GM18909 (cell line): ENCODE results near the gene PTGES.
A peak's percentile ranks its signal among the peaks of the same experiment; 100 is the strongest.
"Not testable (repeated sequence)": the region's sequence is repeated elsewhere in the genome, so short reads cannot be mapped to it uniquely, and the experiment has no call there.

ENCODE experiments used
- ATAC-seq: cut with Tn5 transposase; IDR thresholded peaks from one replicate; pipeline ENCODE4 v1.9.1; 2021; ENCODE audit warnings: mild to moderate bottlenecking; ENCODE audit not compliant: unreplicated experiment, poor library complexity

PTGES gene

DNA sequence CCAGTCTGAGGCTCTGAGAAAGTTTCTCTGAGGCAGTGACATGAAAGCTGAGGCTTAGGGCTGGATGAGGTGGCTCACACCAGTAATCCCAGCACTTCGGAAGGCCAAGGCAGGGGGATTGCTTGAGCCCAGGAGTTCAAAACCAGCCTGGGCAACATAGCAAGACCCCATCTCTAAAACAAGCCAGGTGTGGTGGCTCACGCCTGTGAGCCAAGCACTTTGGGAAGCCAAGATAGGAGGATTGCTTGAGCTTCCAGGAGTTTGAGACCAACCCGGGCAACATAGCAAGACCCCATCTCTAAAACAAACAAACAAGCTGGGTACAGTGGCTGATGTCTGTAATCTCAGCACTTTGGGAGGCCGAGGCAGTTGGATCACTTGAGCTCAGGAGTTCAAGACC is 3.8 kb downstream of the PTGES start:
- not testable (repeated sequence) for ATAC-seq

DNA sequence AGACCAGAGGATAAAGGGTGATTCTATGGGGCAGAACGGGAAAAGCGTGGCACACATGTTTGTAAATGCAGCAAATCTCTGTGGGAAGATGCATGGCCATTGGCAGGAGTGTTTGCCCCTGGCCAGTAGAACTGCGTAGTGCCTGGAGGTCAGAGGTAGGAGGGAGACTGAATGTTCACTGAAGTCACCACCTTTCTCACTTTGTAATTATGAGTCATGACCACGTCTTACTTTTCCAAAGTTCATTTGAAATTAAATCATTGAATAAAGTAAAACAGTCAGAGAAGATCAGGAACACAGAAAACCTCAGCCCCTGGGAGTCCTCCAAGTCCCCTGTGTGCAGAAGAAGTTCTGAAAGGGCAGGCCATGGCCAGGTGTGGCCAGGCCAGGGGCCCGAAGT is 4.6 kb downstream of the PTGES start:
- no peak for ATAC-seq

- no peak for ATAC-seq
These were observed 6.6 kb downstream of the PTGES start for GRCh38 chr9:129746092-129746777.

GRCh38 chr9:129745200-129745599 is 7.6 kb downstream of the PTGES start:
- ATAC-seq: no peak

GRCh38 chr9:129740666-129741464 is 12.0 kb downstream of the PTGES start:
- no peak for ATAC-seq

- ATAC-seq: no peak
These were observed 12.7 kb downstream of the PTGES start for GRCh38 chr9:129740174-129740573.

- ATAC-seq: no peak
These were observed 13.4 kb downstream of the PTGES start for GRCh38 chr9:129739432-129739831.

- peak; percentile 68 for ATAC-seq
These were observed 15.2 kb downstream of the PTGES start for GRCh38 chr9:129737479-129738274.

- ATAC-seq: no peak
These were observed 16.5 kb downstream of the PTGES start for GRCh38 chr9:129736334-129736733.

- no peak for ATAC-seq
These were observed 17.3 kb downstream of the PTGES start for GRCh38 chr9:129735546-129735945.

DNA sequence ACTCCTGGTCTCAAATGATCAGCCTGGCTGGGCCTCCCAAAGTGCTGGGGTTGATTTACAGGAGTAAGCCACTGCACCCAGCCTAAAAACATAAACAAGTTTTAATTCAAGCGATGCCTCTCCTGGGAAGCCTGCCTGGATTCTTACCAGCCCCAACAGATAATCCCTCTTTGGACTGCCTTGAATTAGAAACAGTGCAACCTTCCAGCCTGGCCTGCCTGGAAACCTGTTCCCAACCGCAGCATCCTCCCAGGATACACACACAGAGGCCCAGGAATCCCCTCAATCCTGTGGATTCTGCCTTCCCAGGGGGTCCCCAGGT is 19.2 kb downstream of the PTGES start:
- ATAC-seq: no peak

GRCh38 chr9:129732946-129733631 is 19.8 kb downstream of the PTGES start:
- no peak for ATAC-seq

- ATAC-seq: no peak
These were observed 20.7 kb downstream of the PTGES start for GRCh38 chr9:129732100-129732499.

- ATAC-seq: no peak
These were observed 21.3 kb downstream of the PTGES start for GRCh38 chr9:129731477-129732085.

DNA sequence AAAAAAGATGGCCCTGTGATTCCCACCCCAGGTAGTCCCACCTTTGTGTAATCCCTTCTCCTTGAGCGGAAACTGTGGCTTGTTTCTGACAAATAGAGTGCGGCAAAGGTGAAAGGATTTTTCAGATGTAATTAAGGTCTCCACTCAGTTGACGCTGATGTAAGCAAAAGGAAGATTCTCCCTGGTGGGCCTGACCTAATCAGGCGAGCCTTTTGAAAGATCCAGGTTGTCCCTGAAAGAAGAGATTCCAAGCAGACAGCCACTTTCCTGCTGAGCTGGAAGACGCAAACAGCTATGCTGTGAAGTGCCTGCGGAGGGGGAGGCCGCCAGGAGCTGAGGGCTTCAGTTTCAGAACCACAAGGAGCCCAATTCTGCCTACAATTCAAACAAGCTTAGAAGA is 24.1 kb downstream of the PTGES start:
- ATAC-seq: no peak

DNA sequence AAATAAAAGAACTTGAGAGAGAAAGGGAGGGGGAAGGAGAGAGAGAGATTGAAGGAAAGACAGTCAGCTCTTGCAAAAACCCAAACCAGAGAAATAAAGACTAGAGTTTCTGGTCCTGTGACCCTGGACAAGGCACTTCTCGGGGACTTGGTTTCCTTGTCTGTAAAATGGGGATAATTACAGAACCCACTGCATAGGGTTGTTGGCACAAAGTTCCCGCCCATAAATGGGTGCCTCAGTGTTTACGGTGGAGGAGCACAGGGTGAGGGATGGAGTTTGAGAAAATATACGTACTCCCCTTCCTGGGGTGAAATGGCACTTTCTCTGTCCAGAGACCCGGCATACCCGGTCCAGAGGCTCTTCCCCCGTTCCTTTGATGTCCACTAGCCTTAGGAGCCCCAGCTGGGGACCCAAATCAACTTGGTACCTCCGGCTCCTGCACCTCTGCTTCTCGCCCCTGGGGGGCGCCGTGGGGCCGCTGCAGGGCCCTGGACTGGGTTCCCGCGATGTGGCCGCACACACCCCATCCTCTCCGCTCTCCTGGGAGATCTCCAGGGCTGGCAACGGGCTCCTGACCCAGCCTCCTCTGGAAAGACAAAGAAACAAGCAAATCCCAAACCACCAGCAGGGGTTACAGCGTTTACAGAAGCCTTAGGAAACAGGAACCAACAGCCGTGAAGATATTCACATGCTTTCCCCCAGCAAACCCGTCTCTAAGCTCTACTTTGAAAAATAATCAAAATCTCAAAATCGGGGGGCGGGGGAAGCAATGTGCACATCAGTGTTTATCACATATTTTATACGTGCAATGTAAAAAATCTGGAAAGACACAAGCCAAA is 26.3 kb downstream of the PTGES start:
- ATAC-seq: no peak

GRCh38 chr9:129725795-129726251 is 27.0 kb downstream of the PTGES start:
- ATAC-seq: no peak

GRCh38 chr9:129724456-129725190 is 28.2 kb downstream of the PTGES start:
- no peak for ATAC-seq

DNA sequence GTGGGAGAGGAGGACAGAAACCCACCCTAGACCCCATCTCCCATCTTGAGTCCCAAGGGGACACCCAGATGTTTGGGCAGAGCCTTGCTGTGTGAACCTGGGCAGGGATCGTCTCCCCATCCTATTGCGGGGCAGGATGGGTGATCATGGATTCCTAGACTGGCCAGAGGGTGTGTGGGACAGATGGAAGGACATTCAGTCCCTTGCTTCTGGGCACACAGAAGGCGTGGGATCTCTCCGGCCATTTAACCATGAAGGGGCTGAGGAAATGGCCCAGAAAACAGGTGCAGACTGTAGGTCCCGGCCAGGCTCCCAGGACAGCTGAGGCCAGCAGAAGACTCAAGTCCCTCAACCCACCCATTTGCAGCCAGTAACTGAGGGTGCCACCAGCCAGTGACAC is 29.9 kb downstream of the PTGES start:
- no peak for ATAC-seq
